HG03460 (cell line): ENCODE data around the gene CCBE1.

ENCODE experiments used
- ATAC-seq: cut with Tn5 transposase; IDR thresholded peaks from one replicate; pipeline ENCODE4 v1.9.1; 2021; ENCODE audit not compliant: unreplicated experiment

Gene CCBE1

GRCh38 chr18:59576541-59577385 lies 120.5 kb downstream of the CCBE1 start:
- ATAC-seq = no peak

GRCh38 chr18:59575995-59576394 lies 121.2 kb downstream of the CCBE1 start:
- no peak for ATAC-seq

GRCh38 chr18:59573962-59574361 lies 123.3 kb downstream of the CCBE1 start:
- no peak for ATAC-seq

GRCh38 chr18:59571902-59572301 lies 125.3 kb downstream of the CCBE1 start:
- ATAC-seq = no peak

GRCh38 chr18:59570796-59571195 lies 126.4 kb downstream of the CCBE1 start:
- no peak for ATAC-seq

GRCh38 chr18:59570101-59570775 lies 127.0 kb downstream of the CCBE1 start:
- no peak for ATAC-seq

- ATAC-seq = no peak
Observed at GRCh38 chr18:59569390-59569791, 127.8 kb downstream of the CCBE1 start.

GRCh38 chr18:59567431-59567830 lies 129.8 kb downstream of the CCBE1 start:
- no peak for ATAC-seq

GRCh38 chr18:59566533-59566971 lies 130.7 kb downstream of the CCBE1 start:
- no peak for ATAC-seq

- no peak for ATAC-seq
Observed at GRCh38 chr18:59565957-59566356, 131.3 kb downstream of the CCBE1 start.

- no peak for ATAC-seq
Observed at GRCh38 chr18:59564561-59564960, 132.7 kb downstream of the CCBE1 start.

GRCh38 chr18:59563176-59563785 lies 133.9 kb downstream of the CCBE1 start:
- ATAC-seq = no peak

GRCh38 chr18:59562751-59563150 lies 134.5 kb downstream of the CCBE1 start:
- no peak for ATAC-seq

GRCh38 chr18:59561612-59562011 lies 135.6 kb downstream of the CCBE1 start:
- no peak for ATAC-seq

- ATAC-seq = no peak
Observed at GRCh38 chr18:59560556-59560955, 136.7 kb downstream of the CCBE1 start.

GRCh38 chr18:59559528-59559927 lies 137.7 kb downstream of the CCBE1 start:
- no peak for ATAC-seq

- ATAC-seq = no peak
Observed at GRCh38 chr18:59555995-59556659, 141.1 kb downstream of the CCBE1 start.

GRCh38 chr18:59554796-59555335 lies 142.4 kb downstream of the CCBE1 start:
- no peak for ATAC-seq

- no peak for ATAC-seq
Observed at GRCh38 chr18:59553273-59553870, 143.9 kb downstream of the CCBE1 start.

- no peak for ATAC-seq
Observed at GRCh38 chr18:59551902-59552635, 145.2 kb downstream of the CCBE1 start.
